NCI-H187 (cell line): ENCODE data around the gene RSRC1.
"Not testable (repeated sequence)": the region's sequence is repeated elsewhere in the genome, so short reads cannot be mapped to it uniquely, and the experiment has no call there.

ENCODE experiments used
- DNase-seq, 2 experiments: peaks; one replicate each; lab custom pipeline; 2025; lab: John Stamatoyannopoulos, UW

Gene RSRC1

DNA sequence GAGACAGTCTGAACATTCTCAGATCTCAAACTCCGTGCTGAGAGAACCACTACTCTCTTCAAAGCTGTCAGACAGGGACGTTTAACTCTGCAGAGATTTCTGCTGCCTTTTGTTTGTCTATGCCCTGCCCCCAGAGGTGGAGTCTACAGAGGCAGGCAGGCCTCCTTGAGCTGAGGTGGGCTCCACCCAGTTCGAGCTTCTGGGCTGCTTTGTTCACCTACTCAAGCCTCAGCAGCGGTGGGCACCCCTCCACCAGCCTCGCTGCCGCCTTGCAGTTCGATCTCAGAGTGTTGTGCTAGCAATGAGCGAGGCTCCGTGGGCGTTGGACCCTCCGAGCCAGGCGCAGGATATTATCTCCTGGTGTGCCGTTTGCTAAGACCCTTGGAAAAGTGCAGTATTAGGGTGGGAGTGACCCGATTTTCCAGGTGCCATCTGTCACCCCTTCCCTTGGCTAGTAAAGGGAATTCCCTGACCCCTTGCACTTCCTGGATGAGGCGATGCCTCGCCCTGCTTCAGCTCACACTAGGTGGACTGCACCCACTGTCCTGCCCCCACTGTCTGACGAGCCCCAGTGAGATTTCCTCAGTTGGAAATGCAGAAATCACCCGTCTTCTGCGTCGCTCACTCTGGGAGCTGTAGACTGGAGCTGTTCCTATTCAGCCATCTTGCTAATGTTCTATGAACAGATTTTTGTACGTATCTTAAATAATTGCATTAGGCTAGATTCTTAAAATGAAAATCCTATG lies 220.0 kb downstream of the RSRC1 start:
- DNase-seq = not testable (repeated sequence)

GRCh38 chr3:158330870-158331269 lies 221.0 kb downstream of the RSRC1 start:
- DNase-seq = no peak

- DNase-seq = no peak
Measured at GRCh38 chr3:158333736-158334135, 223.8 kb downstream of the RSRC1 start.

- DNase-seq = no peak
Measured at GRCh38 chr3:158337110-158337509, 227.2 kb downstream of the RSRC1 start.

- no peak for DNase-seq
Measured at GRCh38 chr3:158339638-158340037, 229.7 kb downstream of the RSRC1 start.

DNA sequence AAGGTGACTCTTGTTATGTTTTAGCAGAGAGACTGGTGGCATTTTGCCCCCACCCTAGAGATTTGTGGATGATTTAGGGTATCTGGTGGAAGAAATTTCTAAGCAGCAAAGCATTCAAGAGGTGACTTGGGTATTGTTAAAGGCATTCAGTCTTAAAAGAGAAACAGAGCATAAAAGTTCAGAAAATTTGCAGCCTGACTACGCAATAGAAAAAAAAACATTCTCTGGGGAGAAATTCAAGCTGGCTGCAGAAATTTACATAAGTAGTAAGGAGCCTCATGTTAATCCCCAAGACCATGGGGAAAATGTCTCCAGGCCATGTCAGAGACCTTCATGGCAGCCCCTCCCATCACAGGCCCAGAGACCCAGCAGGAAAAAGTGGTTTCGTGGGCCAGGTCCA lies 231.1 kb downstream of the RSRC1 start:
- DNase-seq = not testable (repeated sequence)

DNA sequence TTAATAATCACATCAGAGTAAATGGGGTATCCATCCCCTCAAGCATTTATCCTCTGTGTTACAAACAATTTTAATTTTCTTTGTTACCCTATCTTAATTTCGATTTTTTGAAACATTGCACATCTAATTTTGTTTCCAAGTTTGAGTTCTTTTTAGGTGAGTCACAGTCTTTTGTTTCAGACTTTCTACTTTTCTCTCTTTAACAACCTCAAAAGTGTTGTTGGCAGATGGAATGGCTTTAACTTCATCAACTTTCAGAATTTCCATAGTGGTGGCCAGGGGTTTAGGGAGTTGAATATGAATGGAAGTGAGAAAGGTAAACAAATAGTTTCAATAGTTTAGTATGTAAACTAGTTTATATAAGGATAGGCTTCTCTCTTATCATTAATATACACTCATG lies 238.1 kb downstream of the RSRC1 start:
- DNase-seq = no peak

DNA sequence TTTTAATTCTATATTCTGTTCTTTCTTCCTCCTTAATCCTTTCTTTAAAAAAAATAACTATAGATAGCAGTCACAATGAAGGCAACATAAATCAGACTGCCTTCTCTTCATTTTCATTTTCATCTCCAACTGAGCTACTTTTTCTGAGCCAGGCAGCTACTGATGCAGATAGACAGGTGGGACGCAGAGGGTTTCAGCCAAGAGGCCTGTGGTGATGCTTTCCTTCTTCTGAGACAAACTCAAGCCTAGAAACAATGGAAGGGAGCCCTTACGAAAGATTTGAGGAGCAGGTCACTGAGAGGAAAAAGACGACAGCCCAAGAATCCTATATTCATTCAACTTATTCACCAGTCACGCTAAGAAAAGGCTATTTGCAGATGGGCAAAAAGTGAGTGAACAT lies 241.1 kb downstream of the RSRC1 start:
- no peak for DNase-seq

DNA sequence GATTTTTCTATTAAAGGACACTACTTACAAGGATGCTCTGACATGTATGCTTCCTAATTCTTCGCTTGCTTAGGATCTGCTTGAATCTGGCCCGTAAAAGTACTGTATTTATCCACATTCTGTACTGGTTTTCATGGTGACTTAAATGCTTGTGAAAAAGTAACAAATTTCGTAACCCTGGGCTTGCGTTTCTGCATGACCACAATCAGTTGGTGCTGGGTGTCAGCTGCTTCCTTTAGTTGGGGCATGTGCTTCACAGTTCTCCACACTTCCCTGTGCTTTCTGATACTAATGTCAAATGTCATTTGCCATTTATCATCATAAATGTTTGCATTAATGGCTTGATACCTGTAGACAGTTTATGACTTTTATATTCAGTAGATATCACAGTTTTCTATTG lies 242.7 kb downstream of the RSRC1 start:
- DNase-seq = no peak

DNA sequence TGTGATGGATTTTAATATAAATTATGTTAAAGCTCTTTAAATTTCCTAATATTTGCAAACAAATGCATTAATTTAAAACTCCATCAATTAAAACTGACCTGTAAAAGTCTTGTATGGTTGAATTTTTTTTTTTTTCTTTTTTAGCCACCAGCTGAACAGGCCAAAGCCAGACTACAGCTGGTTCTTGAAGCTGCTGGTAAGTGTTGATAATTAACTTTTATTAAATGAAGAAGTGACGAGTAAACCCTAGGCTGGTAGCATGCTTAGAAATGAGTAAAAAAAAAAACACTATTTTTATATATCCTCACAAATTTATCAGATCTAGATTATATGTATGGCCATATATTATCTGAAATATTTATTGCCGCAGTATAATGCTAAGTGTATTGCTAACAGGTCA lies 244.8 kb downstream of the RSRC1 start:
- no peak for DNase-seq

- DNase-seq = no peak
Measured at GRCh38 chr3:158355623-158356588, 246.0 kb downstream of the RSRC1 start.

- DNase-seq = no peak
Measured at GRCh38 chr3:158359339-158359738, 249.4 kb downstream of the RSRC1 start.

- DNase-seq = no peak
Measured at GRCh38 chr3:158360756-158361448, 251.0 kb downstream of the RSRC1 start.

- DNase-seq = no peak
Measured at GRCh38 chr3:158368271-158368670, 258.4 kb downstream of the RSRC1 start.

DNA sequence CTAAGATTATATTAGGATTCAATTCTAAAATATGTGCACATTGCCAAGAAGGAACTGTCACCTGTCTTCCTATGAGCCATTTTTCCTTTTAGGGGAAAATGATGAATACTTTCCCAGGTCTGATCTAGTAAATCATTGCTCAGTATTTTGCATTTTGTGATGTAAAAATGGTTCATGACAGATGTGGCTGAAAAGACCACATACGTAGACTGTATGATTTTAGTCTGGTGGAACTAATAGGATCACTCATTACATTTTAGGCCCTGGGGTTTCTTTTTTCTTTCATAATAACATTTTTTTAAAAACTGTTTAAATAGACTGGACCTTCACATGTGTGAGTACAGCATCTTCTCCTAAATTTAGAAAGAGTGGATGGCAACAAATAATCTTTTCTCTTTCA lies 259.4 kb downstream of the RSRC1 start:
- DNase-seq = no peak

DNA sequence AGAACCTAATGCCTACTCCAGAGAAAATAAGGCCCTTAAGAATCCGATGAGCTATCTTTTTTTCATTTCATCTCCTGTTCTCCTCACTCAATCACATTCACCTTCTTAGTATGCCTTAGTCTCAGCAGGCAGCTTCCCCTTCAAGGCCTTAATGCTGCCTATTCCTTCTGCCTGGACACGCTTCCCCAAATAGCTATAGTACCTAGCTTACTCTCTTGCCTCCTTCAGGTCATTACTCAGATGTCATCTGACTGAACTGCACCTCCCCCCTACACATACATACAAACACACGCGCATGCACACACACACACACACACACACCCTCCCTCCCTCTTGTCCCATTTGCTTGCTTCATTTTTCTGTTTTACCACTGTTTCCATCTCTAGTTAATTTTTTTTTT lies 269.6 kb downstream of the RSRC1 start:
- DNase-seq = no peak

DNA sequence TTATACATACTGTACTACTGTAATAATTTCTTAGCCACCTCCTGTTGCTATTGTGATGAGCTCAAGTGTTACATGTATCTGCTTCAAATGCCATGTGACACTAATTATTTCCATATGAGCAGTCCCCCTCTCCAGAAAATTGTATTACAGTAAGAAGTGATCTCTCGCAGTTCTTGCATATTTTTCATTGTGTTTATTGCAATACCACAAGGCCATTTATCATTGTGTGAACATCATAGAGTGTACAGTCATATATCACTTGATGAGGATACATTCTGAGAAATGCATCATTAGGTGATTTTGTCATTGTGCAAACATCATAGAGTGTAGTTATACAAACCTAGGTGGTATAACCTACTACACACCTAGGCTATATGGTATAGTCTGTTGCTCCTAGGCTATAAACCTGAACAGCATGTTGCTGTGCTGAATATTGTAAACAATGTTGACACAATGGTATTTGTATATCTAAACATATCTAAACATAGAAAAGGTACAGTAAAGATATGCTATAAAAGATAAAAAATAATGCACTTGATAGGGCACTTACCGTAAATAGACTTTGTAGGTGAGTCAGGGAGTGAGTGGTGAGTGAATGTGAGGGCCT lies 271.5 kb downstream of the RSRC1 start:
- no peak for DNase-seq

- DNase-seq = no peak
Measured at GRCh38 chr3:158382479-158382878, 272.6 kb downstream of the RSRC1 start.

DNA sequence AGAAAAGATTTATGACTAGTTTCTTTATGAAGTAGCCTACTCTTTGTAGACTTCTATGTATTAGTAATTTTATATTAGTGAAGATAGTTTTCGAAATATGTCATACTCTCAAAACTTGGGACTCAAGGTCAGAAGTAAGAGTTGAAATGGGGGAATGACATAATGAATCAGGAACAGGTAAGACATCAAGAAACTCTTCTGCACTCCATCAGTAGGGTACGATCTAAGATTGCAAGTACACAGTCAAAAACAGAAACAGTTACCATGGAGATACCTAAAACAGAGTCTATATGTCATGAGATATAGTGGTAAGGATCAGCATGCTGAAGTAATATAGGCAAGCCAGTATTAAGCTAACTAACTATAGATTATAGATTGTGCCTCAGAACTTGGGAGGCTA lies 274.1 kb downstream of the RSRC1 start:
- no peak for DNase-seq

GRCh38 chr3:158395421-158395820 lies 285.5 kb downstream of the RSRC1 start:
- no peak for DNase-seq

DNA sequence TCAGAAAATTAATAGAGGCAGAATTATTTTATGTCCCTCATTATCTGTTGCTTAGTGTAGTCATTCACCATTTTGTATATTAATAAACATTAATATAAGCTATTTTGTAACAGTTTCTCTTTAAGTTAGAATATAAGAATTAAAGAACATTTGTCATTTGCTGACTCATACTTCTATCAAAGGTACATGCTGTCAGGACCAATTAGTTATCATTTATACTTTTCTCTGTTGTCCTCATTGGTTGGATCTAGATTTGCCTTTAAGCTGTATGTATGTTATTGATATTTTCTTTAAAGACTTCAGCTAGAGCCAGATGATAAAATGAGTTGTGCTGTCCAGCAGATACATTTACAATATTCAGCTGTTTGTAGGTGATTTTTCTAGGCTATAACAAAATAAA lies 292.7 kb downstream of the RSRC1 start:
- DNase-seq = no peak

DNA sequence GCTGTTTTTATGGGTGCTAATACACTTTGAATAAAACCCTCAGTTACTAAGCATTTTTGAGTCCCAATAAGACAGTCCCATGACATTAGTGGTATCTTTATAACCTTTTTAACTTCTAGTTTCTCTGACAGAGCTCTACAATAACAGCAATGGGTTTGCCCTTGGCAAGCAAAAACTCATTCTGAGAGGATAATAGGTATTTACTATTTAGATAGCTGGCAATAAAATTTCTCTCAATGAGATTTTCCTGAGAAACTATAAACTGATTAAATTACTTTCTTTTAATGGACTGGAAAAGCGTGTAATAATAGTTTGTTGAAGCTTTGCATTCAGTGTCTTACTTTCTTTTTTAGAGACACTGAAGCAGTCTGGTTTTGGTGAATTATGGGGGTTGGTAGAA lies 293.1 kb downstream of the RSRC1 start:
- no peak for DNase-seq
